ENCODE data around the gene PRICKLE4.

GRCh38 chr6:41836022-41836659, 55.6 kb downstream of the PRICKLE4 start:
- TF ChIP-seq, protein P1, sequence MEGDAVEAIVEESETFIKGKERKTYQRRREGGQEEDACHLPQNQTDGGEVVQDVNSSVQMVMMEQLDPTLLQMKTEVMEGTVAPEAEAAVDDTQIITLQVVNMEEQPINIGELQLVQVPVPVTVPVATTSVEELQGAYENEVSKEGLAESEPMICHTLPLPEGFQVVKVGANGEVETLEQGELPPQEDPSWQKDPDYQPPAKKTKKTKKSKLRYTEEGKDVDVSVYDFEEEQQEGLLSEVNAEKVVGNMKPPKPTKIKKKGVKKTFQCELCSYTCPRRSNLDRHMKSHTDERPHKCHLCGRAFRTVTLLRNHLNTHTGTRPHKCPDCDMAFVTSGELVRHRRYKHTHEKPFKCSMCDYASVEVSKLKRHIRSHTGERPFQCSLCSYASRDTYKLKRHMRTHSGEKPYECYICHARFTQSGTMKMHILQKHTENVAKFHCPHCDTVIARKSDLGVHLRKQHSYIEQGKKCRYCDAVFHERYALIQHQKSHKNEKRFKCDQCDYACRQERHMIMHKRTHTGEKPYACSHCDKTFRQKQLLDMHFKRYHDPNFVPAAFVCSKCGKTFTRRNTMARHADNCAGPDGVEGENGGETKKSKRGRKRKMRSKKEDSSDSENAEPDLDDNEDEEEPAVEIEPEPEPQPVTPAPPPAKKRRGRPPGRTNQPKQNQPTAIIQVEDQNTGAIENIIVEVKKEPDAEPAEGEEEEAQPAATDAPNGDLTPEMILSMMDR (IDR thresholded peaks at IDR 0.05) = no peak
- TF ChIP-seq POLR2A (IDR thresholded peaks at IDR 0.05) = no peak

All from esophagus squamous epithelium (tissue), 4 donors.